OCI-LY1 (cell line): ENCODE results near the gene RMDN3.

Experiments
- H2AFZ ChIP-seq: fragments of 200-600 bp; sonication (generic), shearing (Covaris generic); 2 replicates; pipeline ENCODE4 v1.6.0; 2014; ENCODE audit warnings: antibody characterized with exemption, mild to moderate bottlenecking, low read length
- H3F3A ChIP-seq: fragments of 200-600 bp; sonication (generic), shearing (Covaris generic); 2 replicates; pipeline ENCODE4 v1.6.0; 2014; ENCODE audit warnings: mild to moderate bottlenecking, antibody characterized with exemption, low read length, moderate library complexity; ENCODE audit not compliant: insufficient read depth
- H3K27ac ChIP-seq: fragments of 200-600 bp; sonication (generic); 2 replicates; pipeline ENCODE4 v1.5.1; 2014; ENCODE audit warnings: low read length, mixed run types, mild to moderate bottlenecking, low read depth; ENCODE audit not compliant: poor library complexity, severe bottlenecking
- H3K27me3 ChIP-seq: fragments of 200-600 bp; sonication (generic); 2 replicates; pipeline ENCODE4 v1.6.0; 2014; ENCODE audit warnings: antibody characterized with exemption, mild to moderate bottlenecking, low read length, moderate library complexity; ENCODE audit not compliant: insufficient read depth
- H3K36me3 ChIP-seq: fragments of 200-600 bp; sonication (generic); 2 replicates; pipeline ENCODE4 v1.6.1; 2014; ENCODE audit warnings: mild to moderate bottlenecking, antibody characterized with exemption, low read length, moderate library complexity, mixed read lengths; ENCODE audit not compliant: insufficient read depth
- H3K4me1 ChIP-seq: fragments of 200-600 bp; sonication (generic); 2 replicates; pipeline ENCODE4 v1.5.1; 2014; ENCODE audit warnings: mild to moderate bottlenecking, low read length, moderate library complexity; ENCODE audit not compliant: insufficient read depth, severe bottlenecking
- H3K4me2 ChIP-seq: fragments of 200-600 bp; sonication (generic), shearing (Covaris generic); 2 replicates; pipeline ENCODE4 v1.6.1; 2014; ENCODE audit warnings: low read length
- H3K4me3 ChIP-seq: fragments of 200-600 bp; sonication (generic); 2 replicates; pipeline ENCODE4 v1.5.1; 2014; ENCODE audit warnings: low read length, low read depth, mild to moderate bottlenecking, mixed read lengths; ENCODE audit not compliant: poor library complexity, severe bottlenecking
- H3K79me2 ChIP-seq: fragments of 200-600 bp; shearing (Covaris generic); 2 replicates; pipeline ENCODE4 v1.6.1; 2016; ENCODE audit warnings: mixed run types, low read length, mixed read lengths; ENCODE audit not compliant: insufficient read depth
- H3K9ac ChIP-seq: fragments of 200-600 bp; sonication (generic), shearing (Covaris generic); 2 replicates; pipeline ENCODE4 v1.6.1; 2014; ENCODE audit warnings: mild to moderate bottlenecking, low read length, mixed read lengths
- H3K9me2 ChIP-seq: fragments of 200-600 bp; sonication (generic), shearing (Covaris generic); 2 replicates; pipeline ENCODE4 v1.6.1; 2014; ENCODE audit warnings: low read depth, mild to moderate bottlenecking, low read length, mixed read lengths
- H3K9me3 ChIP-seq: fragments of 200-600 bp; shearing (Covaris generic); 2 replicates; pipeline ENCODE4 v1.6.1; 2014; ENCODE audit warnings: low read length, mixed read lengths
- H4K20me1 ChIP-seq: fragments of 200-600 bp; sonication (generic), shearing (Covaris generic); 2 replicates; pipeline ENCODE4 v1.6.0; 2016; ENCODE audit warnings: mild to moderate bottlenecking, low read length; ENCODE audit not compliant: insufficient read depth
- CTCF ChIP-seq: fragments of 200-600 bp; sonication (generic), shearing (Covaris generic); IDR thresholded peaks from 2 replicates; pipeline ENCODE4 v1.5.1; 2017; ENCODE audit warnings: mild to moderate bottlenecking, antibody characterized with exemption, low read length, moderate library complexity, mixed read lengths
- EZH2 ChIP-seq: fragments of 200-600 bp; sonication (generic), shearing (Covaris generic); IDR thresholded peaks from 2 replicates; pipeline ENCODE4 v1.8.0; 2017; ENCODE audit warnings: borderline replicate concordance, mixed run types, mild to moderate bottlenecking, antibody characterized with exemption, low read length, moderate library complexity, mixed read lengths

The RMDN3 gene

GRCh38 chr15:40776537-40777141, 21.6 kb upstream of the RMDN3 start:
- no peaks in the 10 kb centered on the region for H3K4me1 ChIP-seq
- H3K9ac ChIP-seq = no peak overlapping the region
- peaks cover 44% of the 10 kb centered on the region for H3K36me3 ChIP-seq
- no peaks in the 10 kb centered on the region for H4K20me1 ChIP-seq
- H3K79me2 ChIP-seq = no peaks in the 10 kb centered on the region
- H3K4me2 ChIP-seq = no peak overlapping the region
- TF ChIP-seq EZH2 = no peak
- no peak for TF ChIP-seq CTCF
- no peak overlapping the region for H3K27ac ChIP-seq
- H3K9me2 ChIP-seq = no peaks in the 10 kb centered on the region
- H3K4me3 ChIP-seq = no peak overlapping the region
- no peaks in the 10 kb centered on the region for H3K27me3 ChIP-seq
- H2AFZ ChIP-seq = no peak overlapping the region
- H3F3A ChIP-seq = no peaks in the 10 kb centered on the region
- H3K9me3 ChIP-seq = no peaks in the 10 kb centered on the region

DNA sequence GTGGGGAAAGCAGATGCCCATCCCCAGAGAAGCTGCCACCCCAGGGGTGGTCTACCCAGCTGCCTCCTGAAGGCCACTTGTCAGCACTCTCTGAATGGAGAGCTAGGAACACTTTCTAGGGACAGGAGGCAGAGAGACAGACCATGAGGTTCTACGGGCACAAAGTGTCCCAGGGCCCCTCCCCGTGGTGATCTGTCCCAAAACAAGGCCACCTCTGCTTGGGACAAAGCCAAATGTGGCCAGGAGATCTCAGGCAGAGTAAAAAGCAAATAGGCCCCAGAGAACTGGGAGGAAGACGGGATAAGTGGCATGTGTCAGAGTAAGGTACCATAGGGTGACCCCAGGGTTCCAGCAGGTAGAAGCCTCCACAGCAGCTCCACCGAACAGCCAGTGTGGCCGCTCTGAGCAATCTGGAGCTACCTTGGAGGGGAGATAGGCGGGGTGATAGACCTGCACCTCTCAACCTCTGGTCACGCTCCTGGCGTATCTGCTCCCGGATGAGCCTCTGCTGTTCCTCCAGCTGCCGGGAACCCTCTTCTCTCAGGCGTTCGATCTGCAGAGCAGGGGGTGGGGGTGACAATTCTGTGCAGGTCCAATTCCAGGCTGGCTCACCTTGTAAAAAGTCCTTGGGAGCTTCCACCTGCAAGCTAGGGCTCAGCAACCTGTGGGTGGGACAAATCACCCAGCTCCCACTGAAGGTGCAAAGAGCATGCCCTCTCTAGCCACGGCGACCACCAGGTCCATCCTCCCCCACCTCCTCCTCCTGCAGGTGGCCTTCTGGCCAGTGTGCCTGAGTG, 20.9 kb upstream of the RMDN3 start:
- Histone ChIP-seq H3K9me2 (no peaks in the 10 kb centered on the region), H2AFZ (no peak overlapping the region), H3K27me3 (no peaks in the 10 kb centered on the region), H3F3A (no peaks in the 10 kb centered on the region), H3K4me1 (peaks cover under 1% of the 10 kb centered on the region), H3K4me3 (no peak overlapping the region), H3K4me2 (no peak overlapping the region), H3K79me2 (no peaks in the 10 kb centered on the region), H3K36me3 (peaks cover 47% of the 10 kb centered on the region), H3K27ac (no peak overlapping the region), H3K9ac (no peak overlapping the region), H3K9me3 (no peaks in the 10 kb centered on the region), H4K20me1 (no peaks in the 10 kb centered on the region)
- no peak for TF ChIP-seq CTCF
- no peak for TF ChIP-seq EZH2

DNA sequence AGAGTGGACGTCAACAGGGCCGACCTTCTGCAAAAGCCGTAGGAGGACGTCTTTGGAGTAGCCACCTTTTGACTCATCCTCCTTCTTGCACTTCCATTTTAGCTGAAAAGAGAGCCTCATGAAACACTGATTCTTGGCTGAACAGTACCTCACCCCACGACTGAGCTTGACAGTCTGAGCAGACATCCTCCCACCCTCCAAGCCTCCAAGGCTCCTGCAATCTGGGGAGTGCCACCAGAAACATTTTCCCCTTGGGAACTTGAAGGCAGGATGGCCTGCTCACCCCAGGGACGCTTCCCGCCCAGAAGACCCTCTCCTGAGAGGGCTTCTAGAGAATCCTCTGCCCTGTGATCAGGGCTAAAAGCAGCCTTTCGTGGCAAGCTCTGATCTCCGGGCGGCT, 20.0 kb upstream of the RMDN3 start:
- no peak for TF ChIP-seq CTCF
- no peak for TF ChIP-seq EZH2

More for the DNA sequence above, 20.0 kb upstream of the RMDN3 start:
- Histone ChIP-seq H3K27me3 (no peaks in the 10 kb centered on the region), H3K9me3 (no peaks in the 10 kb centered on the region), H3K27ac (no peak overlapping the region), H4K20me1 (no peaks in the 10 kb centered on the region), H3F3A (no peaks in the 10 kb centered on the region), H3K4me3 (no peak overlapping the region), H3K79me2 (no peaks in the 10 kb centered on the region), H2AFZ (no peak overlapping the region), H3K4me2 (no peak overlapping the region), H3K36me3 (peaks cover 47% of the 10 kb centered on the region), H3K9ac (no peak overlapping the region), H3K9me2 (no peaks in the 10 kb centered on the region), H3K4me1 (peaks cover 10% of the 10 kb centered on the region)
